ENCODE results near the gene GRB14.
"Not testable (repeated sequence)": the region's sequence is repeated elsewhere in the genome, so short reads cannot be mapped to it uniquely, and the experiment has no call there.

GRB14 gene

GRCh38 chr2:164620873-164621763, at the start of gene GRB14:
Gene GRB14, minus strand, starts transcription at chr2:164621482. Its CDS starts 173 bp downstream, at chr2:164621309.
- no peak for DNase-seq (ENCODE audit: low read depth in 4 of 4, low spot score in 1 of 4)

- no peak for DNase-seq (ENCODE audit: low read depth in 4 of 4, low spot score in 1 of 4)
Observed at GRCh38 chr2:164669291-164669690, 48.0 kb upstream of the GRB14 start.

- no peak for DNase-seq (ENCODE audit: low read depth in 4 of 4, low spot score in 1 of 4)
Observed at GRCh38 chr2:164667566-164667965, 46.3 kb upstream of the GRB14 start.

GRCh38 chr2:164664070-164664469, 42.8 kb upstream of the GRB14 start:
- no peak for DNase-seq (ENCODE audit: low read depth in 4 of 4, low spot score in 1 of 4)

GRCh38 chr2:164662868-164663631, 41.8 kb upstream of the GRB14 start:
- no peak for DNase-seq (ENCODE audit: low read depth in 4 of 4, low spot score in 1 of 4)

- no peak for DNase-seq (ENCODE audit: low read depth in 4 of 4, low spot score in 1 of 4)
Observed at GRCh38 chr2:164662066-164662465, 40.8 kb upstream of the GRB14 start.

GRCh38 chr2:164661349-164661748, 40.1 kb upstream of the GRB14 start:
- DNase-seq (ENCODE audit: low read depth in 4 of 4, low spot score in 1 of 4): no peak

GRCh38 chr2:164657129-164657528, 35.8 kb upstream of the GRB14 start:
- DNase-seq (ENCODE audit: low read depth in 4 of 4, low spot score in 1 of 4): no peak

- no peak for DNase-seq (ENCODE audit: low read depth in 4 of 4, low spot score in 1 of 4)
Observed at GRCh38 chr2:164655750-164656149, 34.5 kb upstream of the GRB14 start.

GRCh38 chr2:164655336-164655735, 34.1 kb upstream of the GRB14 start:
- no peak for DNase-seq (ENCODE audit: low read depth in 4 of 4, low spot score in 1 of 4)

GRCh38 chr2:164651361-164651760, 30.1 kb upstream of the GRB14 start:
- DNase-seq (ENCODE audit: low read depth in 4 of 4, low spot score in 1 of 4): no peak

- no peak for DNase-seq (ENCODE audit: low read depth in 4 of 4, low spot score in 1 of 4)
Observed at GRCh38 chr2:164644036-164644700, 22.9 kb upstream of the GRB14 start.

- no peak for DNase-seq (ENCODE audit: low read depth in 4 of 4, low spot score in 1 of 4)
Observed at GRCh38 chr2:164642946-164643555, 21.8 kb upstream of the GRB14 start.

GRCh38 chr2:164642268-164642667, 21.0 kb upstream of the GRB14 start:
- no peak for DNase-seq (ENCODE audit: low read depth in 4 of 4, low spot score in 1 of 4)

GRCh38 chr2:164628319-164628718, 7.0 kb upstream of the GRB14 start:
- not testable (repeated sequence) for DNase-seq (ENCODE audit: low read depth in 4 of 4, low spot score in 1 of 4)

GRCh38 chr2:164625378-164625971, 4.2 kb upstream of the GRB14 start:
- DNase-seq (ENCODE audit: low read depth in 4 of 4, low spot score in 1 of 4): no peak

- no peak for DNase-seq (ENCODE audit: low read depth in 4 of 4, low spot score in 1 of 4)
Observed at GRCh38 chr2:164624316-164624715, 3.0 kb upstream of the GRB14 start.

GRCh38 chr2:164622338-164623106, 1.2 kb upstream of the GRB14 start:
- no peak for DNase-seq (ENCODE audit: low read depth in 4 of 4, low spot score in 1 of 4)

GRCh38 chr2:164621764-164622105, 453 bp upstream of the GRB14 start:
- DNase-seq (ENCODE audit: low read depth in 4 of 4, low spot score in 1 of 4): no peak

GRCh38 chr2:164620457-164620856, 825 bp downstream of the GRB14 start:
- DNase-seq (ENCODE audit: low read depth in 4 of 4, low spot score in 1 of 4): no peak
